GM18526 (cell line): ENCODE results near the gene LRRC4B.

Experiments
- POLR2A ChIP-seq: IDR thresholded peaks from 3 replicates; pipeline ENCODE4 v1.6.1; 2011; ENCODE audit not compliant: insufficient read length; ENCODE audit errors: extremely low read depth

The LRRC4B gene

DNA sequence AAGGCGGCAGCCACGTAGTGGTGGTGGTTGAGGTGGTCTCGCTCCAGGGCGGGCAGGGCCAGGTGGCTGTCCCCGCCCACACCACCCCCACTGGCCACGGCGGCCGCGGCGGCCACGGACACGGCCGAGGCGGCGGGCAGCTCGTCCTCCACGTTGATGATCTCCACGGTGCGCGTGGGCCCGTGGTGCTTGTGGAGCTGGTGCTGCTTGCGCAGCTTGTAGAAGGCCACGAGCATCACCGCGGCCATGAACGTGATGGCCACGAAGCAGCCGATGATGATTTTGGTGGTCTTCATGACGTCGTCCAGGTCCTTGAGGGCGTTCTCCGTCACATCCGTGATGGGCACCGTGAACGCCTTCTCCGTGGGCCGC is 50.5 kb downstream of the LRRC4B start:
- TF ChIP-seq POLR2A = no peak

DNA sequence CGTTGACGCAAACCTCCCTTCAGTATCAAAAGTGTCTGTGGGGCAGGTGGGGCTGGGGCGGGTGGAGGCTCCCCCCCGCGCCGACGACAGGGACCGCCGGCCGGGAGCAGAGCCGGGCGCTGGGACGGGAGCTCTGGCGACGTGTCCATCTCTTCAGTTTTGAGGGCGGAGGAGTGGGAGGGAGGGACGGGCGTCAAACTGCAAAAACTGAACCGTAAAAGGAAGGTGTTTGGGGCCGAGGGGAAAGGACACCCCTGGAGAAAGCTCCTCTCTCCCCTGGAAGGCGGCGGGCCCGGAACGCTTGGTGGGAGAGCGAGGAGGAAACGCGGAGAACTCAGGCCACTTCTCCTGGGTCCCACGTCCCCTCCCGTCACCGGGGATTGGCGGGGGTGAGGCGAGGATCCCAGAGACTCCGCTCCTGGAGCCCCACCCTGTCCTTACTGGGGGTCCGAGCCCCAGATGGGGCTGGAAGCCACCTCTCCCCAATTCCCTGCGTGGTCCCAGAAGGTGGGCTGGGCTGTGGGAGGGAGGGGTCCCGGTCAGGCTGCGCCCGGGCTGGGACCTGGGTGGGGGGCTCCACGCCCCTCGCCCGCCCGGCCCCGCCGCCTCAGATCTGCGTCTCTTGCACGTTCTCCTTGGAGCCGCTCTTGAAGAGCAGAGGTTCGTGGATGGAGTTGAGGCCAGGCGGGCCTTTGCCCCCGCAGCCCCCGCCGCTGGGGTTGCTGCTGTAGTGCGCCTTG is 51.1 kb downstream of the LRRC4B start:
- no peak for TF ChIP-seq POLR2A

DNA sequence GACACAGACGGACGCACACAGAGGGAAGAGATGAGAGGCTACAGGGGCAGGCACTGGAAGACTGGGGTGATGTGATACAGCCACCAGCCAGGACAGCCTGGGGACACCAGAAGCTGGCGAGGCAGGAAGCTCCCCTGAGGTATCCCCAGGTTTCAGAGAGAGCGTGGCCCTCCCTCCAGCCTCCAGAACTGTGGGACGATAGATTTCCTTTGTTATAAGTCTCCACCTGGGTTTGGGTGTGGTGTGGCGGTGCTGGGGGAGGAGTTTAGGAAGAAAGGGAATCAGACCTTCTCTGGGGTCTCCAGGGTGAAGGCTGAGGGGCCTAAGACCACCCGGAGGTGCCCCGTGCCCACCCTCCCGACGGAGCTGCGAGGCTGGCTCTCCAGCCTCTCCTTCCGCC is 51.8 kb downstream of the LRRC4B start:
- no peak for TF ChIP-seq POLR2A

DNA sequence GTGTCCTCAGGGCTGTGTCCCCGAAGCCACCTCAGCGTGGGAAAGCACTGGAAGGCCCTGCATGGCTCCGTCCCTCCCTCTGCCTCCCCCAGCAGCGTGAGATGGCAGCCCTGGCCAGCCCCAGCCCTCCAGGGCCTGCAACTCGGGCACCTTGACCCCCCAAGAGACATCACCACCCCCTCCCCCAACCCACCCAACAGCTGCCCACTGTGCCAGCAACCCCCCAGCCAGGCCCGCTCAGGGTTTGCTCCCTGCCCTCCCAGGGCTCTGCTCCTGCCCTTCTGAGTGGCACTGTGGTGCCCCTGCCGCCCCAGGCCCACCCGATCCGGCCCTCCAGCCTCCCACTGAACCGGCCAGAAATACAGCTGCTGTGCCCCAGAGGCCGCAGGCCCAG is 53.1 kb downstream of the LRRC4B start:
- TF ChIP-seq POLR2A = no peak

DNA sequence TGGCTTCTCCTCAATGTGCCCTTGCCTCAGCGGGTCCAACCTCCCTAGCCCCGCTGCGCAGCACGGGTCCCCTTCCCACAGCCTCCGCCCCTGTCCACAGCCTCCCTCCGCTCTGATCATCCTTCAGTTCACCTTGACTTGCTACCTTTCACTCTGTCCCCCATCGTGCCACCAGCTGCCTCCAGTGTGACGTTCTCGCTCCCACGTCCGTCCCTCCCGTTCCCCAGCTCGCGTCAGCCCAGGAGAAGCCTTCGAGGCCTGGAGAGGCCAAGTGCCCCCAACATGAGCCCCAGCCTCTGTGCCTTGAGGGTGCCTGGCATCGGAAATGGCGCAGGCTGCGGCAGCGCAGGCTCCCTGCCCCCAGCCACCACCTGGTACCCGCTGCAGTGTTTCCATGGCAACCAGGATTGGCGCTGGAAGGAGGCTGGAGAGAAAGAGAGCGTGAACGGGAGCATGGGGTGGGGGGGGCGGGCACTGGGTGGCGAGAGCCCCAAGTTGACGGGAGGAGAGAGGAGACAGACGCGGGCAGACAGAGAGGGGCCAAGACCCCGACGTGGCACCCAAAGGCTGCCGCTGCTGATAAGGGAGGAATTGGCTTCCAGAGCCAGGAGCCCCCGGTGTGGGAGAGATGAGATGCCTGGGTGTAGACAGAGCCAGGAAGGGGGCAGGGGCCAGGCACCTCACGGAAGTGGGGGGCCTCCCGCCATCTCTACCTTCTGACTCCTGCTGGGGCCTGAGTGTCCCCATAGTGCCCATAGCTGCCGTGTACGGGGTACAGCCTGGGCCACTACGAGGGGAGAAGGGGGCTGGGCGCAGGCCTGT is 53.7 kb downstream of the LRRC4B start:
- no peak for TF ChIP-seq POLR2A

DNA sequence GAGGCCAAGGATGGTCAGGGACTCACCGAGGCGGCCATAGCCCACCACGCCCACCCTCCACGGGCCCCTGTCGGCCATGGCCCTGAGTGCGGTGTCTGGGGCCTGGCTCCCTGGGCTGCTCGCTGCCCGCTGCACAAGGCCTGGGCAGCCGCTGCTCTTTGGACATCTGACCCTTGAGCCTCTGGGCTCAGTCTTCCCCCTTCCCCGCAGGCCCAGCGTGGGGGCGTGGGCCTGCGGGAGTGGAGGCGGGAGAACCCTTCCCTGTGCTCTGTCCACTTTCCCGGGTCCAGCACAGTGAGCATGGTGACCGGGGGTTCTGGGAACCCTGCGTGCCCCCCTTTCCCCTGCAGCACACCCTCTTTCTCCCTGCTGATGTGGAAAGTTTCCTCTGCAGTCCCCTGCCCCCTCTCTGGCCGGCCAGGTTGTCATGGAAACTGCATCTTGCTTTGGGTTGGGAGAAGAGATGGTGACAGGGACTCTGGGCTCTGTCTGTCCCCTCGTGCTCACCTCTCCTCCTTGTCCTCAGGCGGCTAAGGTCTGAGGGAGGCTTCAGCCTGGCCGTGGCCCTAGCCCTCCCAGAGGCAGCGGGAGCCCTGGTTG is 54.4 kb downstream of the LRRC4B start, which contains the start of gene ASPDH:
Gene ASPDH (minus strand): TSS at position 168 of the 600 bp plus-strand sequence. CDS start 90 bp downstream, at position 78.
- no peak for TF ChIP-seq POLR2A

DNA sequence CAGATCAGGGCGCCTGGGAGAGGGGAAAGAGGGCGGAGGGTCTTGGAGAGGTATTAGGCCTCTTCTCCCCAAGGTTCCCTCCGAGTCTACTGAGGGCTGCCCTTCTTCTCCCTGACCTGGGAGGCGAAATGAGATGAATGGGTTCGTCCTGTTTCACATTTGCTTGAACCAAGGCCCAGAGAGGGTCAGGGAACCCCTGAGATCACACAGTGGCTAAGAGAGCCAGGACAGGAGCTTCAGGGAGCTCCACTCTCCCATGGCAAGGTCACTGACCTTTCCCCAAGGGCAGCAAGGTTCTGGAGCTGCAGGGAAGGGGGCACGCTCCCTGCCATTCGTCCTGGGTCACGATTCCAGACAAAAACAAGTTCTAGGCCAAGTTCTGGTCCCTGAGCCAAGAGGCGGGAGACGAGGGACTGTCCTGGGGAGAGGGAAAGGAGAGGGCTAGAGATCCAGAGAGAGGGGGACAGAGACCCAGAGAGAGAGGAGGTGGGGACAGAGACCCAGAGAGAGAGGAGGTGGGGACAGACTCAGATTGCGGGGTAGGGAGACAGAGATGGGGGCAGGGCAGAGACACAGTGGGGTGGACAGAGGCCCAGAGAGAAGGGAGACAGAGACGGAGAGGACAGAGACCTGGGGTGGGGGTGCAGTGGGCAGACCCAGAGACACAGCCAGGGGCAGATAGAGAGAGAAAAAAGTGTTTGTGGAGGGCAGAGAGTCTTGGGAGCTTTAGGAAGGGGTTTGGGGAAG is 55.1 kb downstream of the LRRC4B start:
- TF ChIP-seq POLR2A = no peak

DNA sequence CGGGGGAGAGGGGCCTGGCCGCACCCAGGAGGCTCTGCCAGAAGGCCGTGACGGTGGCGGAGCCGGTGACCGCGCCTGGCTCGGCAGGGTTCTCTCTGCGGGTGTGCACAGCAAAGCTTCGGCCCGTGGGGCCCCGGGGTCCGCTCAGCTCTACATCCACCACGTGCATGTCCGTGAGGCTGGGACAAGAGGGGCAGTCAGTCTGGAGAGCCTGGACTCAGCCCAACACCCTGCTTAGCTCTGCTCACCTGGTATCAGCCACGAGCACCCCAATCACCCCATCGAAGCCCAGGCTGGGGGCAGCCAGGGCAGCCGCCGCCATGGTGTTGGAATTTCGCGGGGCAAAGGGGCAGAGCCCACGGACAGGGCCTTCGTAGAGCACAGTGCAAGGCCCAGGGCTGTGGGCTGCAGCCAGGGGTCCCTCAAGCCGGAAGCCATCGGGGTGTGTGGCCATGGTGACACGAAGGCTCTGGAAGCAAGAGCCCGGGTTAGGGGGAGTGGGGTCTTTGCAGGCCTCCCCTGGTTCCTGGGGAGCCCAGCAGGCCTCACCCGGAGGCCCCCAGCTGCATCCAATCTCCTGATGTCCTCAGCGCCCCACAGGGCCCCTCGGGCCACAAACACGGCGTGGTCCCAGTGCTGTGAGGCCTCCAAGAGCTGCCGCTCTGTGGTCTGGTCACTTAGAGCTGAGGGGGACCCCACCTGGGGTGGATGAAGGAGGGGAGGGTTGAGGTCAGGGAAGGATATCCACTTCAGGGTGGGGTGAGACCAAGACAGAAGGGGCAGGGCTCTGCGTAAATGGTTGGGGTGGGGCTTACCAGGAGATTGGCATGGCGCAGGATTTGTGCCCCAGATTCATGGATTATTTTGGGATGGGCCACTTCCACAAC is 55.9 kb downstream of the LRRC4B start:
- TF ChIP-seq POLR2A = no peak

DNA sequence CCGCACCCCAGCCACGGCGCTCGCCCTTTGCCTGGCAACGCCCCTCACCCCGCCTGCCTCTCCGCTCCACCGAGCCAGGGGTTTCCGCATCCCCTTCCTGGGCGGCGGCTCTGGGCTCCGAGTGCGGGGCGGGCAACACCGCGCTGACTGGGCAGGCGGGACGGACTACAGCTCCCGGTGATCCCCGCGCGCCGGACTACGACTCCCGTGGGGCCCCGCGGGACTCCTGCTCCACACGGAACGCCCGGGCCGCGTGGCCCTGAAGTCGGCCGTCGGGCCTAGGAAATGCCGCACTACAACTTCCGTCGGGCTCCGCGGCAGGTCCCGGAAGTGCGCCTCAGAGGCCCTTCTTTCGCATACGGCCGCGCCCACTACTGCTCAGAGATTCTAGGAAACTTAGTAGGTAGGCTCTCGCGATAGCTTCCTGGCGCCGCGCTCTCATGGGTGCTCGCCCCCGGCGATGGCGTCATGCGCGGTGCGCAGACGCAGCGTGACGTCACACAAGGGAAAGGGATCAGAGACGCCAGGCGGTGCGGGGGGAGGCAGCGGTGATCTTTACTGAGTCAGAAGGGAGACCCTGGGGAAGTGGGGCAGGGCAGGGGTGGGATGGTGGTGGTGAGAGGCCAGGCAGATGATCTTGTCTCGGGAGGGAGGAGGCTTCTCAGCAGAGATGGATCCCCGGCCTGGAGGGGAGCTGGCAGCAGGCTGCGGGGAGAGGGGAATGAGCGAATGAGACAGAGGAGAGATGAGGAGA is 57.0 kb downstream of the LRRC4B start, which contains the start of gene JOSD2:
Gene JOSD2 (minus strand): TSS at position 123 of the 754 bp plus-strand sequence. CDS start 760 bp downstream, outside the sequence.
- peak; percentile 54 for TF ChIP-seq POLR2A

DNA sequence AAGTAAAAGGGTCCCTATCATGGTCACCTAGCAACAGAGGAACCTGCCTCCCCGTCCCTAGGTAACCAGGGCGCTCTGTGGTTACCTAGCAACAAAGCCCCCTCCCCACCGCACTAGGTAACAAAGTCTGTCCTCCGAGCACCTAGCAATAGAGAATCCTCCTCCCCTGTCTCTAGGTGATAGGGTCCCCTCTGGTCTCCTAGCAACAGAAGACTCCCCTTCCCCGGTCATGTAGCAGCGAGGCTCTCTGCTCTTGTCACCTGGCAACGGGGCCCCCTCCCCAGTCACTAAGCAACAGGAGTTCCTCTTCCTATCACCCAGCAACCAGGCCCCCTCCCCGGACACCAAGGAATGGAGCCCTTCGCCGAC is 57.6 kb downstream of the LRRC4B start:
- no peak for TF ChIP-seq POLR2A

DNA sequence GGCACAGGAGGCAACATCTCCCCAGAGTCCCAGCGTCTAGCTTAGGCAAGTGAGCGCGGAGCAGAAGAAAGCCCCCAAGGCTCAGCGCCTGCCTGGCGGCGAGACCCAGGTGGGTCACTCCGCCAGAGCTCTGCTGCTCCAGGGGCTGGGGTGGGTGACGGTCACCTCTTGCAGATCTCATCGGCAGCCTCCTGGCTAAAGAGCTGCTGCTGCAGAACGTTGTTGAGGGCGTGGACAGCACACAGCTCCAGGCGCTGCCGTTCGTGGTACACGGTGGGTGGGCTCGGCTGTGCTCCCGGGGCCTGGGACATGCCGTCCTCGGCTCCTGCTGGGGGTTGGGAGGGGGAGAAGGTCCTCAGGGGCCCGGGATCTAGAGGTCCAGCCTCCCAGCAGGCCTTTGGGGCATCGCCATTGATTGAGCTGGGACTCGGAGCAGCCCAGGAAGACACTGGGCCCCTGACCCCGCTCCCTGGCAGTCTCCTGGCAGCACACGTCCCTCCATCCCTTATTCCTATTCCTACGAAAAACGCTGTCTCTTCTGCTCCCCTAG is 58.0 kb downstream of the LRRC4B start:
- no peak for TF ChIP-seq POLR2A

DNA sequence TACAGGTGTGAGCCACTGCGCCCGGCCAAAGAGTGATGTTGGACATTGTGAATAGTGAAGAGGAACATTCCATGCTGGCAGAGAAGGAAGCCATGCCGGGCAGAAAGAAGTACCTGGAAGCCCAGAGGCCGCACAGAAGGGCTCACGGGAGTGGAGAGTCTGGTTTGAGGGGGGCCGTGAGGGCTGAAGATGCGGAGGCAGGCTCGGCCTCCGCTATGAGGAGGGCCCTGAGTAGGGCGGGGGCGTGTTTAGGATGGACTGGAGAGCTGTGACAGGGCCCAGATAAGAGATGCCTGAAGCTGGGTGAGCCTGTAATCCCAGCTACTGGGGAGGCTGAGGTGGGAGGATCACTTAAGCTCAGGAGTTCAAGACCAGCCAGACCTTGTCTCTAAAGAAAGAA is 58.9 kb downstream of the LRRC4B start:
- no peak for TF ChIP-seq POLR2A

DNA sequence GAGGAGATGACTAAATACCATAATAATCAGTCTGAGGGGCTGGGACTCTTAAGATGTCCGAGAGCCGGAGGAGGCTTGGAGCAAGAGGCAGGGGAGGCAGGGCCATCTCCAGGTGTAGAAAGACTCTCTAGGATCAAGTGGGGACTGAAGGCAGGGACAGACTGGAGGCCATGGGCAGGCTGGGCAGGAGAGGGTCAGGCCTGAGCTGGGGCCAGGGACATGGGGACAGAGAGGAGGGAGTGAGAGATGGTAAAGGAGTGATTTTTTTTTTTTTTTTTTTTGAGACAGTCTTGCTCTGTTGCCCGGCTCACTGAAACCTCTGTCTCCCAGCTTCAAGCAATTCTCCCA is 59.4 kb downstream of the LRRC4B start:
- TF ChIP-seq POLR2A = no peak

DNA sequence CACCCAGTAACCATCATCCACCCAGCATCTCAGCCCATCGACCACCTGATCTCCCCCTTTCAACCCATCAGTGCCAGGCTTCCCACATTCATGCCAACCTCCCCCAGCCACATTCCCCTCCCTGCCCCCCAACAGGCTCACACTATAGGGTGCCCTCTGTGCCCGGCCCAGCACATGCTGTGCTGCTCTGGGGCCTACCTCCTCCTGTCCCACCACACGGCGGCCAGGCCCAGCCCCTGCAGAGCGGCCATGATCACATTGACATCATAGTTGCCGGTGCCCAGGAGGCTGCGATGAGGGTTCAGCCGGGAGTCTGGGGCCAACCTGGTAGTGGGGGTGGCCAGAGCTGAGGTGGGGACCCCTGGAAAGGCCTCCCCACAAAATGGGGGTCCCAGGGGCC is 60.9 kb downstream of the LRRC4B start:
- TF ChIP-seq POLR2A = no peak

DNA sequence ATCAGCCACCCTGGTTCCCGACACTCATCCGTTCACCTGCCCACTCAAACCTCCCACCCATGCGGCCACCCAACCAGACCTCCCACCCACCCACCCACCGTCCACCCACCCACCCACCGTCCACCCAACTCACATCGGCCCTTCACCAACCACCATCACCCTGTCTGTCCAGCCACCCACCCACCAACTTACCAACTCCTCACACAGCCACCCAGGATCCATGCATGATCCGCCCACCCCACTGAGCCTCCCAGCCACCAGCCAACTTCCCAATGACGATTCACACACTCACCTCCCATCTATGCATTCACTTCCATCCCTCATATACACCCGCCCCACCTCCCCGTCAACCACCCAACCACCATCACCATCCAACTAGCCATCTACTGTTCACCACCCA is 61.5 kb downstream of the LRRC4B start:
- no peak for TF ChIP-seq POLR2A
